NCI-H345 treated with DMSO at 0.1 percent for 48 hours (cell line): ENCODE results near the gene OR2D3.
A peak's percentile ranks its signal among the peaks of the same experiment; 100 is the strongest.
"Not testable (repeated sequence)": the region's sequence is repeated elsewhere in the genome, so short reads cannot be mapped to it uniquely, and the experiment has no call there.

Experiments
- DNase-seq: peaks from one replicate; lab custom pipeline; 2025; ENCODE audit not compliant: unreplicated experiment; lab: John Stamatoyannopoulos, UW

OR2D3 gene, protein sequence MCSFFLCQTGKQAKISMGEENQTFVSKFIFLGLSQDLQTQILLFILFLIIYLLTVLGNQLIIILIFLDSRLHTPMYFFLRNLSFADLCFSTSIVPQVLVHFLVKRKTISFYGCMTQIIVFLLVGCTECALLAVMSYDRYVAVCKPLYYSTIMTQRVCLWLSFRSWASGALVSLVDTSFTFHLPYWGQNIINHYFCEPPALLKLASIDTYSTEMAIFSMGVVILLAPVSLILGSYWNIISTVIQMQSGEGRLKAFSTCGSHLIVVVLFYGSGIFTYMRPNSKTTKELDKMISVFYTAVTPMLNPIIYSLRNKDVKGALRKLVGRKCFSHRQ

DNA sequence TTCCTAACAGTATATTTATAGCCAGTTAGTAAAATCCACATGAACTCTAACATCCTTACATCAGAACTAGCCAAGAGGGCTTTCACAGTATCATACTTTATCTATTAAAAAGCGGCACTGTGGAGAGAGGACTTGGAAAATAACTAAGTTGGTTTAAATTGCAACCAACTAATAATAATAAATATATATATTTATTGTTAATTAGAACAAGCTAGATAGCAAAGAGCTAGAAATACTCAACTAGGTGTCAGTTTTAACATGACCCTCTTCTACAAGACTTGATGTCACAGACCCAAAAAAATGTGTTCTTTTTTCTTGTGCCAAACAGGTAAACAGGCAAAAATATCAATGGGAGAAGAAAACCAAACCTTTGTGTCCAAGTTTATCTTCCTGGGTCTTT, at the start of gene OR2D3:
Gene OR2D3, plus strand, starts transcription at position 301 of the 400 bp plus-strand sequence. Its CDS starts 0 bp downstream, at position 301.
- no peak for DNase-seq

DNA sequence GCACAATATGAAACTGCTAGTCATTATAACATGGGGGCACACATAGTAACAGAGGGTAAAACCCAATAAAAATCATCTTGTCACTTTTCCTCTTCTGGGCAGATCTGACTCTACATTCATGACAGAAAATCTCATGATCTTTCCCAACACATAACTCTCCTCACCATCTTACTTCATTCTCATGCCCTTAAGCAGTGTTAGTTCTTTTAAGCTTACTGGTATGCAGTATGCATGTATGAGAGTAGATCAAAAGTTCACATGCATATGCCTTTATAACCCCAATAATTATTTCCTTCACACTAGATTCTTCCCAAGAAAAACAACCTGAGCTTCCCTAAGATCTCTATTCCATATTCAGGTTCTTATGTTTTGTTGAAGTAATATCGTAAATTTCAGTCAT, 49.5 kb upstream of the OR2D3 start:
- no peak for DNase-seq

DNA sequence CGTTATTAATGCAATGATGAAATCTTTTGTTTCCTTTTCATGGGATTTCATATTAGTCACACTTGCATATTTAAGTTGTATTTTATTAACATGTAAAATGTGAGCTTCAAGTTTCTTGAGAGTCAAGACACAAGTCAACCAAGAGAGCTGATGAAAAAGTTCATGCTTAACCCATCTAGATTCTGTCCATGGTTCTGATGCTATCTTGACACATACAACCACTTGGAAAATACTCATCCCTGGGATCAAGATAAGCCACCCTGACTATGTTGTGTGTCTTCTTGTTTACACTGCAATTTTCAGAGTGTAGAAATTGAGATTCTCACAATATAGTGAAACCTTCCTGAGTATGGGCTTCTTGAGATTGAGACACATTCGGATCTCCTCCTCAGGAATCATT, 45.0 kb upstream of the OR2D3 start:
- DNase-seq = no peak

DNA sequence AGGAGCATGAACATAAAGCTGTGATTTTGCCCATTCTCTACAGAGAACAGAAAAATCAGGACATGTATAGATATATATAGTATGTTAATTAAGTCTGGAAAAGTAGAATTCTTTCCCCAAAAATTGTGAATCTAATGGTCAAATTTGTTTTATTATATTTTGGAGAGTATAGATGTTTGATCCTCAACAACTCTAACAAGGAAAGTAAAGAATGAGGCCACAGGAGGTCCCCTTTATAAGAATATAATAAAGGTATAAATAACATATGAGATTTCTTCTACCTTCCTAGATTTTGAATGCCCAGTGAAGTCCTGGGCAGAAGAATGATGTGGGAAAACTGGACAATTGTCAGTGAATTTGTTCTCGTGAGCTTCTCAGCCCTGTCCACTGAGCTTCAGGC, 44.5 kb upstream of the OR2D3 start, which contains the start of gene OR10A4:
Gene OR10A4, plus strand, starts transcription at position 301 of the 400 bp plus-strand sequence. Its CDS starts 23 bp downstream, at position 324.
- DNase-seq = no peak

DNA sequence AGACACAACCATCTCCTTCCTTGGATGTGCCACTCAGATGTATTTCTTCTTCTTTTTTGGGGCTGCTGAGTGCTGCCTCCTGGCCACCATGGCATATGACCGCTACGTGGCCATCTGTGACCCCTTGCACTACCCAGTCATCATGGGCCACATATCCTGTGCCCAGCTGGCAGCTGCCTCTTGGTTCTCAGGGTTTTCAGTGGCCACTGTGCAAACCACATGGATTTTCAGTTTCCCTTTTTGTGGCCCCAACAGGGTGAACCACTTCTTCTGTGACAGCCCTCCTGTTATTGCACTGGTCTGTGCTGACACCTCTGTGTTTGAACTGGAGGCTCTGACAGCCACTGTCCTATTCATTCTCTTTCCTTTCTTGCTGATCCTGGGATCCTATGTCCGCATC, 43.9 kb upstream of the OR2D3 start:
- DNase-seq = no peak

DNA sequence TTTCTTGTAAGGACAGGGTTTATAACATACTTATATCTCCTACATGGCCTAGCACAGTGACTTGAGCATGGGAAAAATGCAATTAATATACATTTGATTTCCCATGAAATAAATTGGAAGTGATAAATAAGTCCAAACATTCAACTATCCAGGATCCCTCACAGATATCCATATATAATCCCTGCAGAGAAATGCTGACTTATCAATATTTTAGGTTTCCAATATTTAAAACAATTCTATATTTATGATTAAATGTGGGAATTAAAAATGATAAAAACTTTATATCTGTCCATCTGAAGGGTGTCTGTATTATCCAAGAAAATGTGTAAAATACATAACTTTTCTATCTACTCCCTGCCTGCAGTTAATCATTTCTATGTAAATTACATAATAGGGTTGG, 38.1 kb upstream of the OR2D3 start:
- no peak for DNase-seq

DNA sequence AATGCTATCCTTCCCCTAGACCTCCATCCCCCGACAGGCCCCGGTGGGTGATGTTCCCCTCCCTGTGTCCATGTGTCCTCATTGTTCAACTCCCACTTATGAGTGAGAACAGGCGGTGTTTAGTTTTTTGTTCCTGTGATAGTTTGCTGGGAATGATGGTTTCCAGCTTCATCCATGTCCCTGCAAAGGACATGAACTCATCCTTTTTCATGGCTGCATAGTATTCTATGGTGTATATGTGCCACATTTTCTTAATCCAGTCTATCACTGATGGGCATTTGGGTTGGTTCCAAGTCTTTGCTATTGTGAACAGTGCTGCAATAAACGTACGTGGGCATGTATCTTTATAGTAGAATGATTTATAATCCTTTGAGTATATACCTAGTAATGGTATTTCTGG, 33.1 kb upstream of the OR2D3 start:
- DNase-seq = not testable (repeated sequence)

DNA sequence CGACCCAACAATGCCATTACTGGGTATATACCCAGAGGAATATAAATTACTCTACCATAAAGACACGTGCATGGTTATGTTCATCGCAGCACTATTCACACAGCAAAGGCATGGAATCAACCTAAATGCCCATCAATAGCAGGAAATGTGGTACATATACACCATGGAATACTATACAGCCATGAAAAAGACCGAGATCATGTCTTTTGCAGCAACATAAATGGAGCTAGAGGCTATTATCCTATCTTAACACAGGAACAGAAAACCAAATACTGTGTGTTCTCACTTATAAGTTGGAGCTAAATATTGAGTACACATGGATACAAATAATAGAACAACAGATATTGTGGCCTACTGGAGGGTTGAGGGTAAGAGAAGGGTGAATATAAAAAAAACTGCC, 32.0 kb upstream of the OR2D3 start:
- DNase-seq = no peak

DNA sequence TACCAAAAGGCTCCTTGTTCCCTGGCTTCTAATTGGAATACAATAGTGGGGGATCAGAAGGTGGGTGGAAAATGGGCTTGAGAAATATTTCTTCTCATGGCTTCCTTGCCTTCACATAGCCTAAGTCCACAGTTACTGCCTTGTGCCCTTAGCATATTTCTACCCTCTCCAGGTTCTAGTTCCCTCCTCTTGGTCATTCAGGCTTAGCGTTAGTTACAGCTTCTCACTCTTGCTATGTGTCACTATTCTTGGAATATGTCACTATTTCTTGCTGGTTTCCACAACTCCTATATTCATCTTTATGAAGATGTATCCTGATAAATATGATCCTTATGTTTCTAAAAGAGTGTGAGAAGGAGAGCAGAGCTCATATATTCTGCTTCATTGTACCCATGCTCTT, 31.0 kb upstream of the OR2D3 start:
- no peak for DNase-seq

DNA sequence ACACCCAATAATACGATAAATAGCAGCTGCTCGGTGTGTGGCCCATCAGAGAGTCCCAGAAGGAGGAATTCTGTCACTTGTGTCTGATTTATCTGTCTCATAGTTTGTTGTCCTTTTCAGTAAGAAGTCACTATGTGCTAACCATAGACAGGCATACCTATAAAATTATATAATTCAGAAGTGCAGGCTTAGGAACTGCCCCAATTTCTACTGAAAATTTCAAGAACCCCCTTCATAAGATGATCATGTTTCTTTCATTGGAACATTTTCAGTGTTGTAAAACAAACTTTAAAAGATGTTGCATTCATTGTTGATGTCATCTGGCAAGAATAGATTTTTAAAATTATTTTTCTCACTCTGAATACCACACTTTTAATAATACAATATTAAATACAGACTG, 28.4 kb upstream of the OR2D3 start, which contains the start of gene OR2D2:
Gene OR2D2, minus strand, starts transcription at position 101 of the 400 bp plus-strand sequence. Its CDS starts 0 bp downstream, at position 101.
- DNase-seq = no peak

DNA sequence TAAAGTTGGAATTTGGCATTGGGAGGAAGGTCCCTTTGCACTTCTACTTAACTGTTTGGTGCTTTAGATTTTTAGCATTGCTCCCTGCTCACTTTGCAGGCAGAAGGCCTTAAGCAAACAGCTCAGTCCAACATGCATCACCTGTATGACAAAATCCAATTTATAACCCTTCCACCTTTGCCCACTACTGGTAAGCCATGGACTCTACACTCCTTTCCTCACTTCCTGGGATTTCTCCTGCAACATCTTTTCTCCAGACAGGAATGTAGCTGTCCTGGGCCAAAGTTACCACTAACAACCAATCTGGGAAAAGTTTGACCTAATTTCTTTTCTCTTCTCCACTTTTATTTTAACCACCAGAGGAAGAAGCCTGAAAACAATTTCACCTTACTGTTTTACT, 26.7 kb upstream of the OR2D3 start:
- DNase-seq = no peak

DNA sequence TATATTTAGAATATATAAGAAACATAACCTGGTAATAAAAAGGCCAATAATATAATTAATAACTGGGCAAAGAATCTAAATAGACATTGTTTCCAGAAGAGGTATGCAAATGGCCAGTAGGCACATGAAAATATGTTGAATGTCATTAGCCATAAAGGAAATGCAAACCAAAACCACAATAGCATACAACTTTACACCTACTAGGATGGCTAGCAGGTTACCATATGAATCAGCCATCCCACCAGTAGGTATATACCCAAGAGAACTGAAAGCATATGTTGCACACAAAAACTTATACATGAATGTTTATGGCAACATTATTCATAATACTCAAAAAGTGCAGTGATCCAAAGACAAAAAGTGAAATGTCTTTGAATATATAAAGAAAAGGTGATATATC, 25.8 kb upstream of the OR2D3 start:
- DNase-seq = no peak

DNA sequence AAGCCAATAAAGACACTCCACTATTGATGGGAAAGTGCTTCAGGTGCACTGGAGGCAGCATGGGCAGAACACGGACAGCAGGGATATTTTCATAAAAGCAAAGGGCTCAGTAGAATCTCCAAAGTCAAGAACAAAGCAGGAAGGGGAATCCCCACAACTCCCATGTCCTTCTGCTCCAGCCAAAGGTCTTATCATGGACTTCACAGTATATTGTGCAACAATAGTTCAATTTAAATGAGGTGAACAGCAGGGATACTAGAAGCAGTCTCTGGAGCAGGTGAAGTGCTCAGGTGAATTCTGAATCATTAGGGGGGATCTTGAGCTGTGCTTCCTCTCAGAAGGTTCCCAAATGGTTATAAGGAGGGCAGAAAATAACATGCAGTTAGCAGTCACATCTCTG, 21.9 kb upstream of the OR2D3 start:
- no peak for DNase-seq

DNA sequence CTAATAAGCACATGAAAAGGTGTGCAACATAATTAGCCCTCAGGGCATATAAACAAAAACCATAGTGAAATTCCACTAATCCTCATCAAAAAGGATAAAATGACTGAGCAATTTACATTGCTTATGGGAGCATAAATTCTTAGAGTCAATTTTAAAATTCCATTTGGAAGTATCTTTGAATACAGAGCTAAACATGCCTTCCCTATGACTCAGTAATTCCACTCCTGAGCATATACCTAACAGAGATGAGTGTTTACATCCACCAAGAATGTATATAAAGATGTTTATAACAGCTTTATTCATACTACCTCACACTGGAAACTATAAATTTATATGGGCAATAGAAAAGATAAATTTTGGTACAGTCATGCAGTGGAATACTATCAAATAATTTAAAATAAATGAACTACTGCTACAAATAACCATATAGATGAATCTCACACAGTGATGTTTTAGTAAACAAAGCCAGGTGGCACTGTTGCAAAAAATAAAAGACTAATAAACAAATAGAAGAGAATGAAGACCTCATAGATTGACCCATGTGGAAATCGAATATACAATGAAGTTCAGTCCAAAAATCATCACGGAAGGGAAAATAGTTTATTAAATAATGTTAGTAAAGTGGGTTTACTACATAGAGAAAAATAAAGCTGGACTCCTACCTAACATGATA, 20.3 kb upstream of the OR2D3 start:
- DNase-seq = no peak

DNA sequence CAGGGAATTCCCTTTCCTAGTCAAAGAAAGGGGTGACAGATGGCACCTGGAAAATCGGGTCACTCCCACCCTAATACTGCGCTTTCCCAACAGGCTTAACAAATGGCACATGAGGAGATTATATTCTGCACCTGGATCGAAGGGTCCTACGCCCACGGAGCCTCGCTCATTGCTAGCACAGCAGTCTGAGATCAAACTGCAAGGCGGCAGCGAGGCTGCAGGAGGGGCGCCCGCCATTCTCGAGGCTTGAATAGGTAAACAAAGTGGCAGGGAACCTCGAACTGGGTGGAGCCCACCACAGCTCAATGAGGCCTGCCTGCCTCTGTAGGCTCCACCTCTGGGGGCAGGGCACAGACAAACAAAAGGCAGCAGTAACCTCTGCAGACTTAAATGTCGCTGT, 16.0 kb upstream of the OR2D3 start:
- not testable (repeated sequence) for DNase-seq

DNA sequence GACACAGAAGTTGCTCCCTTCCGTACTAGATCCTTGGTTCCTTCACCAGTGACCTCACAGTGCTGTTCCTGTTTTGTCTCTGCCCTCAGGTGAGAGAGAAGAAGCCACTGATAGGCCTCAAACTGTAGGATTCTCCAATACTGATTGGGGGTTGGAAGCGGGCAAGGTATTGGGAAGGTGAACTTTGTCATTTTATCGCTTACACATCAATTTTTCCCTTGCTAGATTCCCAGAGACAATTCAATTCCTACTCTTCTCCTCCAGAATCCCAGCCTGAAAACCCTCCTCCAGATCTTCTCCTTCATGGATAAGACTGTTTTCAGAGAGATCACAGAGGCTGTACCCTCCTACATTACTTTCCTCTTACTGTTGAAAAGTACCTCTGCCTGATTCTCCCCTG, 9.4 kb upstream of the OR2D3 start:
- DNase-seq = no peak

DNA sequence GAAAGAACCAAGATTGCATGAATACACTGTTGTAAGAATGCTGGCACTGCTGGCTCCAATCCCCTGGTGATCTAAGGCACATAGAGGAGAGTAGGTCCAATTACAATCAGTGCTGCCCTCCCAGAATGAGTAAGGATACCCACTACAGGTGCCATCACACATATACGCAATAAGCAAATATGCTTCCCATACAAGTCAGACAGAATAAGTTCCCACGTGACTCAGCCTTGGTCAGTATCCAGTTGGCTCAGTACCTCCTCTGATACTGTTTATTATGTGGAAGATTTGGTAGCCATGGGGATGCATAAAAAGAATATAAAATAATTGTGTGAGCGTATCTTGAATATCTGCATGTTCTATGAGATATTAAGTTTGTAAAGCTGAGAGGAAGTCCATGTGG, 8.9 kb upstream of the OR2D3 start:
- no peak for DNase-seq

DNA sequence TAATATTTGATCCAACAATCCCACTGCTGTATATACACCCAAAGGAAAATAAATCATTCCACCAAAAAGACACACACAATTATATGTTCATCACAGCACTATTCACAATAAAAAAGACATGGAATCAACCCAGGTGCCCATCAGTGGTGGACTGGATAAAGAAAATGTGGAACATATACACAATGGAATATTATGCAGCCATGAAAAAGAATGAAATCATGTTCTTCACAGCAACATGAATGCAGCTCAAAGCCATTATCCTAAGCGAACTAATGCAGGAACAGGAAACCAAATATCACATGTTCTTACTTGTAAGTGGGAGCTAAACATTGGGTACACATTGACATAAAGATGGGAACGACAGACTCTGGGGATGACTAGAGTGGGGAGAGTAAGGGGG, 1.1 kb upstream of the OR2D3 start:
- DNase-seq = no peak

DNA sequence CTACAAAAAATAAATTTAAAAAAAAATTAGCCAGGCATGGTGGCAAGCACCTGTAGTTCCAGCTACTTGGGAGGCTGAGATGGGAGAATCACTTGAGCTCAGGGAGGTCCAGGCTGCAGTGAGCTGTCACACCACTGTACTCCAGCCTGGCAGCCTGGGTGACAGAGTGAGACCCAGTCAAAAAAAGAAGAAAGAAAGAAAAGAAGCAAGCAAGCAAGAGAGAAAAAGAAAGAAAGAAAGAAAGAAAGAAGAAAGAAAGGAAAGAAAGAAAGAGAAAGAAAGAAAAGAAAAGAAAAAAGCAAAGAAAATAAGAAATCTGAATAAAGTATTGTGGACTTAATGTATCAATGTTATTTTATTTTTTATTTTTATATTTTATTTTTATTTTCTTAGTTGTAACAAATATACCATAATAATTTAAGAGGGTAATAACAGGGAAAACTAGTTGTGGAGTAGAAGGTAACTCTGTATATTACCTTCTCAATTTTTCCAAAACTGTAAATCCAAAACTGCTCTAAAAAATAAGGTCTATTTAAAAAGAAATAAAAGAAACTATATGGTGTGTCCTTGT, 4.3 kb downstream of the OR2D3 start:
- no peak for DNase-seq

DNA sequence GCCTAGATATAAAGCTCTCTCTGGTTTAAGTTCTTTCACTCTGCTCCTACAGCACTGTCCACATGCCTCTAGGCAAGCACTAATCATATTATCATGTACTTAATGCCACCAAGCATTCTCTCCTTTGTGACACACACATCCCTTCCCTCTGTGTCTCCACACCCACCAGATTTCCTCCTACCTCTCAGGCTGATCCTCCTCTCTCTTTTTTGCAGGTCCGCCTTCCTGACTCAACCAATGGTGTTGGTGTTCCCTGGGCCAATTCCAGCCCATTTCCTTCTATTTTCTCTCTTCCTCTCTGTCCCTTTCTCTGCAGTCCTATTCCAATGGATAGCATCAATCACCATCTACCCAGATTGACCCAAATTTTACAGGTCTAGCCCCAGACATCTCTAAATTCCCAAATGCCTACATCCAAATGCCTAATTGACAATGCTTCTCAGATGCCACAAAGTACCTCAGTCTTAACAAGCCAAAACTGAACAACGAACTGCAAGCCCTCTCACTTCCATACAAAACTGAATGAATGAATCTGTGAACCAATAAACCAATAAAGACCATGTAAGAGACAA, 4.9 kb downstream of the OR2D3 start:
- peak; percentile 67 for DNase-seq

DNA sequence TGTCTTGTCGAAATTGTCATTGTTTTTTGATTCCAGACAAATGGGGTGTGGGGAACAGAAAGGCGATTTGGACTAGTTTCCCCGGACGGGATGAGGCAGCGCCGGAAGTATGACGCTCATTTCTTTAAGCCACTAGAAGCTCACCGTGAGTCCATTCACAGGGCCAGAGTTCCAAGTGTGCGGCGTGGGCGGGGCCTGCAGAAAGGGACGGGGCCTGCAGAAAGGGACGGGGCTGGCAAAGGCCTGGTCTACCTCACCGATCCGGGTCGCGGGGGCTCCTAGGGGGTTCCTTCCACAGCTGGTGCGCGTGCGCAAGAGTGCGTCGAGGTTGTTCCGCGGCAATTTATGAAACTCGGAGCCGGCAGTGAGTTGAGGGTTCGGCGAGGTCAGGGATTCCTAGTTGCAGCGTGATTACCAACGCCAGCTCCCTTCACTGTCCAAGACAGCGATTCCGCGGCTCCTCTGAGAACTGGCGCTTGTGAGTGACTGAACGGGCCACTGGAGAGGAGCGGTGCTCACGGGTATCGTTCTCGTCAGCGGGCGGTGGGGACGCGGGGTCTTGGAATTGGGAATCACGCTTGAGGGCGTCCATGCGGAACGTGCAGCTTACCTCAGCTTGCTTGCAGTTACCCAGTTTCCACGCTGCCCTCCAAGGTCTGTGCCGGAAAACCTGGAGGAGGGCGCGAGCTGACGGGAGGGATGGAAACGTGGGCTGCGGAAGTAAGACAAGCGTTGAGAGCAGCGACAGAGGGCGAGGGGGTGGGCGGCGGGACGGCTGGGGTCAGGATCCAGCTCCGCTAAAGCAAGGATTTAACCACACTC, 5.6 kb downstream of the OR2D3 start, which contains the start of gene ZNF215:
Gene ZNF215, plus strand, starts transcription at position 219 of the 822 bp plus-strand sequence. CDS start 5,847 bp downstream, outside the sequence.
- peak; percentile 83 for DNase-seq
